ENCODE results near the gene PTH1R. TPM values are rescaled to one million over a fixed set of nuclear protein-coding genes. Genes with fewer than 3 reads are reported as not detected.

PTH1R gene
- total and polyA plus RNA-seq, 10 of the 15 experiments (the other 5 are each of a cell fraction or from before 2014, with no cell fraction given) = not detected

DNA sequence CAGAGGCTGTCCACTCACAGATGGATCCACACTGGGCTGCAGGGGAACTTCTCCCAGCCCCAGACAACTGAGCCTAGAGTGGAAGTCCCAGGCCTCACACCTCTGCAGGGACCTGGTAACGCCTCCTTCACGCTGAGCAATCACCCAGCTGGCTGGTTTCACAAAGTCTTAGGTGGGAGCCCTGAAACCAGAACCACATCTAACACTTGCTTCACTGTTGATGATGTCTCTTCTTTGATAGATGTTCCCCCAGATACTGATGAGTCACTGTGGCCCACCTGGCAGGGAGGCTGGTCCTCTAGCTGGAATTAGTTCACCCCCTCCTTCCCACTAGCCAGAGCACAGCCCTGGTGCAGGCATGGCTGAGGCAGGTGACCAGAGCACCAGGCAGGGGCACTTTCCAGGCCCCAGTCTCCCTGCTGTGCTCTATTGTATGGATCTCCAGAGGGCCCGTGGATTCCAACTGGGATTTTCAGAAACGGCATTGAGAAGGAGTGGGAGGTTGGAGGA, 47.8 kb upstream of the PTH1R start:
- Histone ChIP-seq H3K4me2 (ENCODE audit: control insufficient read depth, insufficient read depth) (no peak overlapping the region), H3K9ac (ENCODE audit: control insufficient read depth, insufficient read depth, low read length) (no peak overlapping the region), H3K9me3 (replicated peaks; ENCODE audit: control insufficient read depth, insufficient read depth, low read length) (no peaks in the 10 kb centered on the region), H4K20me1 (ENCODE audit: control insufficient read depth, insufficient read depth) (no peaks in the 10 kb centered on the region), H3K27me3 (replicated peaks in 1 of 2; ENCODE audit: control insufficient read depth in 2 of 2, insufficient read depth in 2 of 2, low read length in 1 of 2) (no peaks in the 10 kb centered on the region), H3K27ac (ENCODE audit: control insufficient read depth, insufficient read depth) (peak overlapping the region; percentile 42), H3K4me3 (no peak overlapping the region), H2AFZ (ENCODE audit: control insufficient read depth, low read depth, low read length) (no peak overlapping the region), H3K4me1 (ENCODE audit: control insufficient read depth, insufficient read depth, low read length) (peaks cover 16% of the 10 kb centered on the region), H3K79me2 (ENCODE audit: control insufficient read depth, insufficient read depth, low read length) (no peaks in the 10 kb centered on the region), H3K36me3 (ENCODE audit: control insufficient read depth in 2 of 2, insufficient read depth in 2 of 2, low read length in 1 of 2) (no peaks in the 10 kb centered on the region)
- 22% methylated on average over 4 of the region's 4 CpGs for WGBS (ENCODE audit: insufficient coverage, insufficient replicate concordance, low lambda C conversion rate, missing lambda C conversion rate)
- ChIA-PET RAD21 (ENCODE audit: unreplicated experiment) (interaction anchor here (1.1 to 1.9 kb wide), 2 partner anchors 16 to 551 kb away, joined by 3 to 4 read pairs; partner anchors contain the start of gene PTPN23), CTCF (interaction anchor here (0.6 kb wide), 1 partner anchor 637 kb away, joined by 3 read pairs; no protein-coding TSS in a partner anchor), POLR2A (no interaction called here), SMC1A (ENCODE audit: uncharacterized antibody, unreplicated experiment) (interaction anchor here (1.7 kb wide), 1 partner anchor 16 kb away, joined by 3 read pairs; no protein-coding TSS in a partner anchor)
- intact Hi-C loops (cut with micrococcal nuclease; ENCODE audit: unreplicated experiment) (no loop called here), in situ Hi-C loops (cut with MboI) (no loop called here)
- peak; percentile 32 for DNase-seq (ENCODE audit: low read depth, low spot score)
- BruUV-seq (replicated peaks) = no TSS peak
- FAIRE-seq = peak; percentile 13
- ATAC-seq = peak; percentile 98
- peak; percentile 92 for TF ChIP-seq CREM (IDR thresholded peaks at IDR 0.05; ENCODE audit: low read depth)
- TF ChIP-seq ETV6 (conservative IDR thresholded peaks at IDR 0.05 in 1 of 2, IDR thresholded peaks at IDR 0.05 in 1 of 2; ENCODE audit: borderline replicate concordance in 1 of 2, low read depth in 1 of 2) = no peak
- no peak for TF ChIP-seq SMAD5 (IDR thresholded peaks at IDR 0.05; ENCODE audit: low read depth)
- no peak for TF ChIP-seq RB1 (IDR thresholded peaks at IDR 0.05; ENCODE audit: borderline replicate concordance)
- TF ChIP-seq, protein P1, sequence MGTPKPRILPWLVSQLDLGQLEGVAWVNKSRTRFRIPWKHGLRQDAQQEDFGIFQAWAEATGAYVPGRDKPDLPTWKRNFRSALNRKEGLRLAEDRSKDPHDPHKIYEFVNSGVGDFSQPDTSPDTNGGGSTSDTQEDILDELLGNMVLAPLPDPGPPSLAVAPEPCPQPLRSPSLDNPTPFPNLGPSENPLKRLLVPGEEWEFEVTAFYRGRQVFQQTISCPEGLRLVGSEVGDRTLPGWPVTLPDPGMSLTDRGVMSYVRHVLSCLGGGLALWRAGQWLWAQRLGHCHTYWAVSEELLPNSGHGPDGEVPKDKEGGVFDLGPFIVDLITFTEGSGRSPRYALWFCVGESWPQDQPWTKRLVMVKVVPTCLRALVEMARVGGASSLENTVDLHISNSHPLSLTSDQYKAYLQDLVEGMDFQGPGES (IDR thresholded peaks at IDR 0.05) = no peak
- TF ChIP-seq, protein P2, sequence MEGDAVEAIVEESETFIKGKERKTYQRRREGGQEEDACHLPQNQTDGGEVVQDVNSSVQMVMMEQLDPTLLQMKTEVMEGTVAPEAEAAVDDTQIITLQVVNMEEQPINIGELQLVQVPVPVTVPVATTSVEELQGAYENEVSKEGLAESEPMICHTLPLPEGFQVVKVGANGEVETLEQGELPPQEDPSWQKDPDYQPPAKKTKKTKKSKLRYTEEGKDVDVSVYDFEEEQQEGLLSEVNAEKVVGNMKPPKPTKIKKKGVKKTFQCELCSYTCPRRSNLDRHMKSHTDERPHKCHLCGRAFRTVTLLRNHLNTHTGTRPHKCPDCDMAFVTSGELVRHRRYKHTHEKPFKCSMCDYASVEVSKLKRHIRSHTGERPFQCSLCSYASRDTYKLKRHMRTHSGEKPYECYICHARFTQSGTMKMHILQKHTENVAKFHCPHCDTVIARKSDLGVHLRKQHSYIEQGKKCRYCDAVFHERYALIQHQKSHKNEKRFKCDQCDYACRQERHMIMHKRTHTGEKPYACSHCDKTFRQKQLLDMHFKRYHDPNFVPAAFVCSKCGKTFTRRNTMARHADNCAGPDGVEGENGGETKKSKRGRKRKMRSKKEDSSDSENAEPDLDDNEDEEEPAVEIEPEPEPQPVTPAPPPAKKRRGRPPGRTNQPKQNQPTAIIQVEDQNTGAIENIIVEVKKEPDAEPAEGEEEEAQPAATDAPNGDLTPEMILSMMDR (IDR thresholded peaks at IDR 0.05 in 2 of 3, conservative IDR thresholded peaks at IDR 0.05 in 1 of 3; ENCODE audit: control insufficient read depth in 2 of 3, extremely low read depth in 1 of 3, insufficient read depth in 1 of 3, low read depth in 3 of 3, low read length in 3 of 3) = no peak
- TF ChIP-seq RFX5 (IDR thresholded peaks at IDR 0.05; ENCODE audit: low read depth, low read length) = peak; percentile 96
- TF ChIP-seq RUNX3 (IDR thresholded peaks at IDR 0.05; ENCODE audit: low read length) = peak; percentile 84
- TF ChIP-seq, protein P3, sequence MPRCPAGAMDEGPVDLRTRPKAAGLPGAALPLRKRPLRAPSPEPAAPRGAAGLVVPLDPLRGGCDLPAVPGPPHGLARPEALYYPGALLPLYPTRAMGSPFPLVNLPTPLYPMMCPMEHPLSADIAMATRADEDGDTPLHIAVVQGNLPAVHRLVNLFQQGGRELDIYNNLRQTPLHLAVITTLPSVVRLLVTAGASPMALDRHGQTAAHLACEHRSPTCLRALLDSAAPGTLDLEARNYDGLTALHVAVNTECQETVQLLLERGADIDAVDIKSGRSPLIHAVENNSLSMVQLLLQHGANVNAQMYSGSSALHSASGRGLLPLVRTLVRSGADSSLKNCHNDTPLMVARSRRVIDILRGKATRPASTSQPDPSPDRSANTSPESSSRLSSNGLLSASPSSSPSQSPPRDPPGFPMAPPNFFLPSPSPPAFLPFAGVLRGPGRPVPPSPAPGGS (IDR thresholded peaks at IDR 0.05; ENCODE audit: borderline replicate concordance, insufficient read depth, low read depth, low read length, poor library complexity, severe bottlenecking) = no peak
- TF ChIP-seq IRF4 (IDR thresholded peaks at IDR 0.05; ENCODE audit: low read depth, low read length) = 0 out of 2 replicates have a peak, but pooled peaks have one; percentile 30
- no peak for TF ChIP-seq MTA3 (IDR thresholded peaks at IDR 0.05; ENCODE audit: borderline replicate concordance, low read length)
- peak; percentile 31 for TF ChIP-seq MEF2B (IDR thresholded peaks at IDR 0.05; ENCODE audit: partially characterized antibody, poor library complexity, severe bottlenecking)
- TF ChIP-seq, protein P4, sequence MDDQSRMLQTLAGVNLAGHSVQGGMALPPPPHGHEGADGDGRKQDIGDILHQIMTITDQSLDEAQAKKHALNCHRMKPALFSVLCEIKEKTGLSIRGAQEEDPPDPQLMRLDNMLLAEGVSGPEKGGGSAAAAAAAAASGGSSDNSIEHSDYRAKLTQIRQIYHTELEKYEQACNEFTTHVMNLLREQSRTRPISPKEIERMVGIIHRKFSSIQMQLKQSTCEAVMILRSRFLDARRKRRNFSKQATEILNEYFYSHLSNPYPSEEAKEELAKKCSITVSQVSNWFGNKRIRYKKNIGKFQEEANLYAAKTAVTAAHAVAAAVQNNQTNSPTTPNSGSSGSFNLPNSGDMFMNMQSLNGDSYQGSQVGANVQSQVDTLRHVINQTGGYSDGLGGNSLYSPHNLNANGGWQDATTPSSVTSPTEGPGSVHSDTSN (IDR thresholded peaks at IDR 0.05; ENCODE audit: insufficient replicate concordance, low read depth, low read length) = peak; percentile 27
- TF ChIP-seq, protein P5, sequence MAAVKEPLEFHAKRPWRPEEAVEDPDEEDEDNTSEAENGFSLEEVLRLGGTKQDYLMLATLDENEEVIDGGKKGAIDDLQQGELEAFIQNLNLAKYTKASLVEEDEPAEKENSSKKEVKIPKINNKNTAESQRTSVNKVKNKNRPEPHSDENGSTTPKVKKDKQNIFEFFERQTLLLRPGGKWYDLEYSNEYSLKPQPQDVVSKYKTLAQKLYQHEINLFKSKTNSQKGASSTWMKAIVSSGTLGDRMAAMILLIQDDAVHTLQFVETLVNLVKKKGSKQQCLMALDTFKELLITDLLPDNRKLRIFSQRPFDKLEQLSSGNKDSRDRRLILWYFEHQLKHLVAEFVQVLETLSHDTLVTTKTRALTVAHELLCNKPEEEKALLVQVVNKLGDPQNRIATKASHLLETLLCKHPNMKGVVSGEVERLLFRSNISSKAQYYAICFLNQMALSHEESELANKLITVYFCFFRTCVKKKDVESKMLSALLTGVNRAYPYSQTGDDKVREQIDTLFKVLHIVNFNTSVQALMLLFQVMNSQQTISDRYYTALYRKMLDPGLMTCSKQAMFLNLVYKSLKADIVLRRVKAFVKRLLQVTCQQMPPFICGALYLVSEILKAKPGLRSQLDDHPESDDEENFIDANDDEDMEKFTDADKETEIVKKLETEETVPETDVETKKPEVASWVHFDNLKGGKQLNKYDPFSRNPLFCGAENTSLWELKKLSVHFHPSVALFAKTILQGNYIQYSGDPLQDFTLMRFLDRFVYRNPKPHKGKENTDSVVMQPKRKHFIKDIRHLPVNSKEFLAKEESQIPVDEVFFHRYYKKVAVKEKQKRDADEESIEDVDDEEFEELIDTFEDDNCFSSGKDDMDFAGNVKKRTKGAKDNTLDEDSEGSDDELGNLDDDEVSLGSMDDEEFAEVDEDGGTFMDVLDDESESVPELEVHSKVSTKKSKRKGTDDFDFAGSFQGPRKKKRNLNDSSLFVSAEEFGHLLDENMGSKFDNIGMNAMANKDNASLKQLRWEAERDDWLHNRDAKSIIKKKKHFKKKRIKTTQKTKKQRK (IDR thresholded peaks at IDR 0.05; ENCODE audit: low read depth, low read length) = no peak

Measured in GM12878 (cell line).